ENCODE data around the gene E2F1.

DNA sequence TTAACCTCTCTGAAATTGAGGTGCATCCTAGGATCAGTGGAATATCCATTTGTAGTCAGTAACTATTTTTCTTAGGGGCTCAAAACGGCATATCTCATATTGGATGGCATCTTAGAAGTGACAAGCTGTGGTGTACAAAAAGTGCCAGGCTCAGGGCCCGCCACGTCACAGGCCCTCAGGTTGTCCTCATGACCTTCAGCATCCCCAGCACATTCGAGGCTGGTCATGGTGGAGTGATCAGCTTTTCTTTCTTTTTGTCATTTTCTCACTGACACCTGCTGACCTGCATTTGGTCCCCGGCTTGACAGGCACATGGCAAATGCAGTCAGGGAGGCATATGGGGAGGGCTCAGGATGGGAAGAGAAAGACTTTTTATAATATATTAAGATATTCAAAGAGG is 7.1 kb upstream of the E2F1 start:
- TF ChIP-seq, protein P1, sequence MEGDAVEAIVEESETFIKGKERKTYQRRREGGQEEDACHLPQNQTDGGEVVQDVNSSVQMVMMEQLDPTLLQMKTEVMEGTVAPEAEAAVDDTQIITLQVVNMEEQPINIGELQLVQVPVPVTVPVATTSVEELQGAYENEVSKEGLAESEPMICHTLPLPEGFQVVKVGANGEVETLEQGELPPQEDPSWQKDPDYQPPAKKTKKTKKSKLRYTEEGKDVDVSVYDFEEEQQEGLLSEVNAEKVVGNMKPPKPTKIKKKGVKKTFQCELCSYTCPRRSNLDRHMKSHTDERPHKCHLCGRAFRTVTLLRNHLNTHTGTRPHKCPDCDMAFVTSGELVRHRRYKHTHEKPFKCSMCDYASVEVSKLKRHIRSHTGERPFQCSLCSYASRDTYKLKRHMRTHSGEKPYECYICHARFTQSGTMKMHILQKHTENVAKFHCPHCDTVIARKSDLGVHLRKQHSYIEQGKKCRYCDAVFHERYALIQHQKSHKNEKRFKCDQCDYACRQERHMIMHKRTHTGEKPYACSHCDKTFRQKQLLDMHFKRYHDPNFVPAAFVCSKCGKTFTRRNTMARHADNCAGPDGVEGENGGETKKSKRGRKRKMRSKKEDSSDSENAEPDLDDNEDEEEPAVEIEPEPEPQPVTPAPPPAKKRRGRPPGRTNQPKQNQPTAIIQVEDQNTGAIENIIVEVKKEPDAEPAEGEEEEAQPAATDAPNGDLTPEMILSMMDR (conservative IDR thresholded peaks at IDR 0.05; ENCODE audit: low read depth in 2 of 2): no peak
- TF ChIP-seq STAT1 (IDR thresholded peaks at IDR 0.05; ENCODE audit: unreplicated experiment) (no peak), EZH2phosphoT487 (IDR thresholded peaks at IDR 0.05; ENCODE audit: unreplicated experiment) (no peak), EZH2 (IDR thresholded peaks at IDR 0.05; ENCODE audit: low read depth, unreplicated experiment) (no peak), REST (IDR thresholded peaks at IDR 0.05; ENCODE audit: unreplicated experiment) (no peak), POLR2AphosphoS5 (IDR thresholded peaks at IDR 0.05; ENCODE audit: low read depth) (no peak)
